CD14-positive monocyte (primary cell): ENCODE results near the gene SETX. TPM values are rescaled to one million over a fixed set of nuclear protein-coding genes. Genes with fewer than 3 reads are reported as not detected.

Experiments
- DNase-seq, 3 donors: peaks; one replicate each; pipeline ENCODE4 v3.0.0-alpha.2; 2011 to 2022
- H2AFZ ChIP-seq: 2 replicates; pipeline ENCODE4 v1.6.0; 2012; ENCODE audit warnings: mild to moderate bottlenecking, low read depth, low read length, inconsistent platforms; ENCODE audit not compliant: insufficient read depth, poor library complexity, severe bottlenecking
- H3K27ac ChIP-seq, 2 donors: 1 replicate in 1 of 2; 2 replicates in 1 of 2; pipeline ENCODE4 v1.5.1; 2012 to 2013; ENCODE audit warnings: low read length in 2 of 2, control low read depth in 1 of 2, inconsistent platforms in 1 of 2, low read depth in 1 of 2, mild to moderate bottlenecking in 1 of 2
- H3K27me3 ChIP-seq, 2 donors: one replicate each; pipeline versions ENCODE4 v1.6.0 to v1.6.1; 2011 to 2013; ENCODE audit warnings: low read length in 2 of 2; ENCODE audit not compliant: control insufficient read depth in 2 of 2, insufficient read depth in 2 of 2
- H3K36me3 ChIP-seq, 2 donors: replicated peaks in 1 of 2; 1 replicate in 1 of 2; 2 replicates in 1 of 2; pipeline versions ENCODE4 v1.5.1 to v1.6.1; 2012 to 2013; ENCODE audit warnings: low read length in 2 of 2, control low read depth in 1 of 2, inconsistent platforms in 1 of 2, mild to moderate bottlenecking in 1 of 2; ENCODE audit not compliant: insufficient read depth in 2 of 2, control insufficient read depth in 1 of 2
- H3K4me1 ChIP-seq, 2 donors: 1 replicate in 1 of 2; 2 replicates in 1 of 2; pipeline versions ENCODE4 v1.5.1 to v1.6.1; 2012 to 2013; ENCODE audit warnings: low read length in 2 of 2, control low read depth in 1 of 2, inconsistent platforms in 1 of 2, mild to moderate bottlenecking in 1 of 2, moderate library complexity in 1 of 2; ENCODE audit not compliant: insufficient read depth in 2 of 2, control insufficient read depth in 1 of 2
- H3K4me2 ChIP-seq: replicated peaks from 2 replicates; pipeline ENCODE3; 2012; ENCODE audit warnings: low read length, moderate library complexity, mild to moderate bottlenecking; ENCODE audit not compliant: poor library complexity, severe bottlenecking; ENCODE audit errors: extremely low read depth
- H3K4me3 ChIP-seq, 3 experiments: fragments of 200-600 bp in 1 of 3; sonication (generic) in 1 of 3; replicated peaks in 1 of 3; 1 replicate in 2 of 3; 2 replicates in 1 of 3; pipeline ENCODE4 v1.5.1; 2011 to 2013; ENCODE audit warnings: low read length in 3 of 3, mild to moderate bottlenecking in 3 of 3, control low read depth in 2 of 3, low read depth in 2 of 3, inconsistent platforms in 1 of 3, moderate library complexity in 1 of 3
- H3K79me2 ChIP-seq: 2 replicates; pipeline ENCODE4 v1.6.0; 2012; ENCODE audit warnings: mild to moderate bottlenecking, control low read depth, inconsistent platforms, low read length, moderate library complexity; ENCODE audit not compliant: insufficient read depth
- H3K9ac ChIP-seq: 2 replicates; pipeline ENCODE4 v1.6.0; 2017; ENCODE audit warnings: low read length, mild to moderate bottlenecking; ENCODE audit not compliant: insufficient read depth, poor library complexity, severe bottlenecking
- H3K9me3 ChIP-seq, 2 donors: replicated peaks in 1 of 2; 1 replicate in 1 of 2; 2 replicates in 1 of 2; pipeline versions ENCODE4 v1.5.1 to v1.6.1; 2012 to 2013; ENCODE audit warnings: low read length in 2 of 2, control low read depth in 1 of 2; ENCODE audit not compliant: control insufficient read depth in 1 of 2, insufficient read depth in 1 of 2
- H4K20me1 ChIP-seq: 2 replicates; pipeline ENCODE4 v1.6.0; 2012; ENCODE audit warnings: mild to moderate bottlenecking, low read length, control low read depth, moderate library complexity; ENCODE audit not compliant: insufficient read depth
- H3K27ac Mint-ChIP-seq, 7 donors: one replicate each; pipeline ENCODE4 v1.8.0; 2020; ENCODE audit warnings: mild to moderate bottlenecking in 7 of 7, mixed read lengths in 7 of 7, moderate library complexity in 6 of 7, inconsistent platforms in 2 of 7
- H3K27me3 Mint-ChIP-seq, 3 donors: one replicate each; pipeline ENCODE4 v1.8.0; 2021 to 2022; ENCODE audit warnings: low read depth in 3 of 3, mild to moderate bottlenecking in 3 of 3, mixed read lengths in 3 of 3, moderate library complexity in 3 of 3, inconsistent platforms in 1 of 3
- H3K36me3 Mint-ChIP-seq, 2 donors: one replicate each; pipeline ENCODE4 v1.8.0; 2020; ENCODE audit warnings: mixed read lengths in 2 of 2, inconsistent platforms in 1 of 2, mild to moderate bottlenecking in 1 of 2
- H3K4me1 Mint-ChIP-seq: one replicate; pipeline ENCODE4 v1.8.0; 2020; ENCODE audit warnings: mild to moderate bottlenecking, mixed read lengths
- H3K4me3 Mint-ChIP-seq, 2 donors: one replicate each; pipeline ENCODE4 v1.8.0; 2020; ENCODE audit warnings: mild to moderate bottlenecking in 2 of 2, mixed read lengths in 2 of 2, moderate library complexity in 1 of 2
- H3K9me3 Mint-ChIP-seq, 7 donors: one replicate each; pipeline ENCODE4 v1.8.0; 2020 to 2022; ENCODE audit warnings: mixed read lengths in 7 of 7, mild to moderate bottlenecking in 6 of 7, moderate library complexity in 6 of 7, inconsistent platforms in 2 of 7
- WGBS: methylation state at CpG from one replicate; pipeline ENCODE4 v1.1.5; 2013; ENCODE audit warnings: missing lambda C conversion rate; ENCODE audit not compliant: insufficient coverage; 5-methylcytosine and 5-hydroxymethylcytosine counted together
- intact Hi-C, 2 donors: fragments of 100-400 bp; cut with micrococcal nuclease; formaldehyde crosslinking; loops; one replicate each; pipeline versions ENCODE4 v1.15.0 to v1.15.1; 2023
- polyA plus RNA-seq, 3 donors: library from polyadenylated mRNA; depleted of rRNA in 1 of 3; unstranded in 2 of 3; stranded (reverse) in 1 of 3; fragments of 300-500 nt in 2 of 3; fragments of >200 nt in 1 of 3; fragmentation: Illumina TruSeq in 2 of 3; gene quantifications; 1 replicate in 2 of 3; 2 replicates in 1 of 3; pipeline ENCODE4 v1.2.3, GENCODE V29; 2012 to 2021
- TF ChIP-seq, protein P1 (sequence below): fragments of 200-600 bp; IDR thresholded peaks from one replicate; pipeline ENCODE4 v1.8.0; 2022; ENCODE audit warnings: antibody characterized with exemption, mild to moderate bottlenecking

SETX gene
- polyA plus RNA-seq, 3 donors = 18.4 to 31.7 (median 24.2) TPM

DNA sequence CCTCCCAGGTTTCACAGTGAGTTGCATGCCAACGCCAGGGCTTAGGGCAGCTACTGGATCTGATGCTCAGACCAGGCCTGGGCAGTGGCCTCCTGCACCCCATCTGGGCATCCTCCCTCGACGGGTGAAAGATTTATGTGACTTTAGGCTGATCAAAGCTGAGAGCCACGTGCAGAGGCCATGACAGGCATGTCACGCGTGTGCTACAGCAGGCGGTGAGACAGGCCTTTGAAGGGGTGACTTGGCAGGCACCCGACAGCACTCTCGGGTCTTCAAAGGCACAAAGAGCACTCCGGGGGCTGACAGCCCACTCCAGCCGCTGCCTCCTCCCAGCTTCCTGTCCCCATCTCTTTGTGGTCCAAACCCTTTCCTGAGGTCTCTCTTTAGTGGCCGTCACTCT, 126.7 kb downstream of the SETX start:
- no peaks in the 10 kb centered on the region for H3K79me2 ChIP-seq
- H3K4me3 Mint-ChIP-seq = no peak overlapping the region
- H3K27me3 ChIP-seq = no peaks in the 10 kb centered on the region
- H3K4me1 ChIP-seq = peaks cover 20 to 21% of the 10 kb centered on the region in 2 donors
- H3K9me3 ChIP-seq = no peaks in the 10 kb centered on the region
- no peak for DNase-seq
- no peak overlapping the region for H3K4me2 ChIP-seq
- H3K36me3 ChIP-seq = no peaks in the 10 kb centered on the region
- H3K27ac ChIP-seq = no peak overlapping the region
- H2AFZ ChIP-seq = no peak overlapping the region
- H3K9me3 Mint-ChIP-seq = no peaks in the 10 kb centered on the region
- H3K4me3 ChIP-seq = no peak overlapping the region
- TF ChIP-seq, protein P1, sequence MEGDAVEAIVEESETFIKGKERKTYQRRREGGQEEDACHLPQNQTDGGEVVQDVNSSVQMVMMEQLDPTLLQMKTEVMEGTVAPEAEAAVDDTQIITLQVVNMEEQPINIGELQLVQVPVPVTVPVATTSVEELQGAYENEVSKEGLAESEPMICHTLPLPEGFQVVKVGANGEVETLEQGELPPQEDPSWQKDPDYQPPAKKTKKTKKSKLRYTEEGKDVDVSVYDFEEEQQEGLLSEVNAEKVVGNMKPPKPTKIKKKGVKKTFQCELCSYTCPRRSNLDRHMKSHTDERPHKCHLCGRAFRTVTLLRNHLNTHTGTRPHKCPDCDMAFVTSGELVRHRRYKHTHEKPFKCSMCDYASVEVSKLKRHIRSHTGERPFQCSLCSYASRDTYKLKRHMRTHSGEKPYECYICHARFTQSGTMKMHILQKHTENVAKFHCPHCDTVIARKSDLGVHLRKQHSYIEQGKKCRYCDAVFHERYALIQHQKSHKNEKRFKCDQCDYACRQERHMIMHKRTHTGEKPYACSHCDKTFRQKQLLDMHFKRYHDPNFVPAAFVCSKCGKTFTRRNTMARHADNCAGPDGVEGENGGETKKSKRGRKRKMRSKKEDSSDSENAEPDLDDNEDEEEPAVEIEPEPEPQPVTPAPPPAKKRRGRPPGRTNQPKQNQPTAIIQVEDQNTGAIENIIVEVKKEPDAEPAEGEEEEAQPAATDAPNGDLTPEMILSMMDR = no peak
- intact Hi-C loops = no loop called here
- H3K27ac Mint-ChIP-seq = no peak overlapping the region
- WGBS = 64% methylated on average over 12 of the region's 12 CpGs
- no peaks in the 10 kb centered on the region for H3K36me3 Mint-ChIP-seq
- peaks cover 19% of the 10 kb centered on the region for H3K4me1 Mint-ChIP-seq
- H3K27me3 Mint-ChIP-seq = peaks cover 5 to 8% (median 7%) of the 10 kb centered on the region in 3 donors
- H4K20me1 ChIP-seq = no peaks in the 10 kb centered on the region
- no peak overlapping the region for H3K9ac ChIP-seq

DNA sequence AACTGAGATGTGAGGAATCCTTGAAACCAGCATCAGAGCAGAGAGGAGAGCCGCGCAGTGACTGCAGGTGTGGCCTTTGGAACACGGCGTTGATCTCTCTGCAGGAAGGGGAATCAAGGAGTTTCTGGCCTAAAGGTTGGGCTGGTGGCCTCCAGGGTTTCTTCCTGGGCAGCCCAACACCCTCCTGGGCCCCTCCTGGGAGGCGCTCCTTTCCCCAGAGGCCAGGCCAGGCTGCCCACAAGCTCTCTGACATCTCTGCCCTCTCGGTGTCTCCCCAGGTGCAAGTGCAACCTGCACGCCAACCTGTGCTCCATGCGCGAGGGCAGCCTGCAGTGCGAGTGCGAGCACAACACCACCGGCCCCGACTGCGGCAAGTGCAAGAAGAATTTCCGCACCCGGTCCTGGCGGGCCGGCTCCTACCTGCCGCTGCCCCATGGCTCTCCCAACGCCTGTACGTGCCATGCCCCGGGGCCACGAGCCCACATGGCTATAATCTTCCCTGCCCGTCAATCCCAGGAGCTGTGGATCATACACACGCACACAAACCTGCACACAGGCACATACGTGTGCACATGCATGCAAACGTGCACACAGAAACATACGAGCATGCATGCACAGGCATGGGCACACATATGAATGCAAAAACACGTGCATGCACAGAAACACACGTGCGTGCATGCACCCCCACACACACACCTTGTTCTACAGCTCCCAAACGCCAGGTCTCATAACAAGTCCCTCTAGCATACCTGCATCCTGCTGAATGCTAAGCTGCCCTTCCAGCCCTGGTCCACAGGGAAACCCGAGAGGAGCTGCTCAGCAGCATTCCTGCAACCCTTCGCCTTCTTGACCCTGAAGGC, 128.0 kb downstream of the SETX start:
- WGBS = 94% methylated on average over 34 of the region's 34 CpGs
- no peaks in the 10 kb centered on the region for H3K27me3 ChIP-seq
- TF ChIP-seq, protein P1 = no peak
- Mint-ChIP-seq H3K36me3 (no peaks in the 10 kb centered on the region), H3K4me3 (no peak overlapping the region), H3K27me3 (peaks cover 3 to 8% (median 7%) of the 10 kb centered on the region in 3 donors), H3K4me1 (peaks cover 30% of the 10 kb centered on the region), H3K27ac (no peak overlapping the region), H3K9me3 (no peaks in the 10 kb centered on the region)
- DNase-seq = no peak
- H4K20me1 ChIP-seq = no peaks in the 10 kb centered on the region
- peaks cover 31 to 34% of the 10 kb centered on the region in 2 donors for H3K4me1 ChIP-seq
- H3K79me2 ChIP-seq = no peaks in the 10 kb centered on the region
- H2AFZ ChIP-seq = no peak overlapping the region
- H3K36me3 ChIP-seq = no peaks in the 10 kb centered on the region
- no peak overlapping the region for H3K4me3 ChIP-seq
- no peaks in the 10 kb centered on the region for H3K9me3 ChIP-seq
- no peak overlapping the region for H3K9ac ChIP-seq
- intact Hi-C loops = no loop called here
- H3K4me2 ChIP-seq = no peak overlapping the region
- H3K27ac ChIP-seq = no peak overlapping the region
